ENCODE results near the gene TOMM5.

DNA sequence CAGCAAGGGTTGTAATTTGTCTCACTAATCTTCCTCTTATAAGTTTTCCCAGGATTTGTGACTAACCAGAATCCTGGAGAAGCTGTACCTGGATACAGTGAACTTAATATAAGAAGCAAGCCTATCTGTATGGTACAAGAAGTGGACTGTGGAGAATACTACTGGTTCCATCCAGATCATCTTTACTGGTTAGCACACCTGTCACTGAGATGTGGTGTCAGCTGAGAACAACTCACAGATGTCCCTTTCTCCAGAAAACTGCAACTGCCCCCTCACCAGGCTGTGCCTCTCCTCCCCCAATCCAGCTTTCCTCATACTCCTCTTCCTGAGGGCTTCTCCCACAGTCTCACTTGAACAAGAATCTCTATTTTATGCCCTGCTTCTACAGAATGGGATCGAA is 21.1 kb downstream of the TOMM5 start:
- TF ChIP-seq TAF1 (IDR thresholded peaks at IDR 0.05; ENCODE audit: borderline replicate concordance, insufficient read depth, low read length) (no peak), POLR2AphosphoS5 (IDR thresholded peaks at IDR 0.05; ENCODE audit: low read depth, low read length) (no peak), SIN3A (IDR thresholded peaks at IDR 0.05; ENCODE audit: borderline replicate concordance, insufficient read depth, low read length) (no peak), FOXP2 (optimal IDR thresholded peaks at IDR 0.05; ENCODE audit: borderline replicate concordance, extremely low read depth, extremely low read length, insufficient read depth) (no peak)
- TF ChIP-seq, protein P1, sequence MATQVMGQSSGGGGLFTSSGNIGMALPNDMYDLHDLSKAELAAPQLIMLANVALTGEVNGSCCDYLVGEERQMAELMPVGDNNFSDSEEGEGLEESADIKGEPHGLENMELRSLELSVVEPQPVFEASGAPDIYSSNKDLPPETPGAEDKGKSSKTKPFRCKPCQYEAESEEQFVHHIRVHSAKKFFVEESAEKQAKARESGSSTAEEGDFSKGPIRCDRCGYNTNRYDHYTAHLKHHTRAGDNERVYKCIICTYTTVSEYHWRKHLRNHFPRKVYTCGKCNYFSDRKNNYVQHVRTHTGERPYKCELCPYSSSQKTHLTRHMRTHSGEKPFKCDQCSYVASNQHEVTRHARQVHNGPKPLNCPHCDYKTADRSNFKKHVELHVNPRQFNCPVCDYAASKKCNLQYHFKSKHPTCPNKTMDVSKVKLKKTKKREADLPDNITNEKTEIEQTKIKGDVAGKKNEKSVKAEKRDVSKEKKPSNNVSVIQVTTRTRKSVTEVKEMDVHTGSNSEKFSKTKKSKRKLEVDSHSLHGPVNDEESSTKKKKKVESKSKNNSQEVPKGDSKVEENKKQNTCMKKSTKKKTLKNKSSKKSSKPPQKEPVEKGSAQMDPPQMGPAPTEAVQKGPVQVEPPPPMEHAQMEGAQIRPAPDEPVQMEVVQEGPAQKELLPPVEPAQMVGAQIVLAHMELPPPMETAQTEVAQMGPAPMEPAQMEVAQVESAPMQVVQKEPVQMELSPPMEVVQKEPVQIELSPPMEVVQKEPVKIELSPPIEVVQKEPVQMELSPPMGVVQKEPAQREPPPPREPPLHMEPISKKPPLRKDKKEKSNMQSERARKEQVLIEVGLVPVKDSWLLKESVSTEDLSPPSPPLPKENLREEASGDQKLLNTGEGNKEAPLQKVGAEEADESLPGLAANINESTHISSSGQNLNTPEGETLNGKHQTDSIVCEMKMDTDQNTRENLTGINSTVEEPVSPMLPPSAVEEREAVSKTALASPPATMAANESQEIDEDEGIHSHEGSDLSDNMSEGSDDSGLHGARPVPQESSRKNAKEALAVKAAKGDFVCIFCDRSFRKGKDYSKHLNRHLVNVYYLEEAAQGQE (IDR thresholded peaks at IDR 0.05; ENCODE audit: insufficient read depth in 1 of 2, low read depth in 2 of 2, low read length in 2 of 2), result no peak

All from PFSK-1 (cell line).